ENCODE measurements around the gene IQCM.
"Not testable (repeated sequence)": the region's sequence is repeated elsewhere in the genome, so short reads cannot be mapped to it uniquely, and the experiment has no call there.

The IQCM gene

DNA sequence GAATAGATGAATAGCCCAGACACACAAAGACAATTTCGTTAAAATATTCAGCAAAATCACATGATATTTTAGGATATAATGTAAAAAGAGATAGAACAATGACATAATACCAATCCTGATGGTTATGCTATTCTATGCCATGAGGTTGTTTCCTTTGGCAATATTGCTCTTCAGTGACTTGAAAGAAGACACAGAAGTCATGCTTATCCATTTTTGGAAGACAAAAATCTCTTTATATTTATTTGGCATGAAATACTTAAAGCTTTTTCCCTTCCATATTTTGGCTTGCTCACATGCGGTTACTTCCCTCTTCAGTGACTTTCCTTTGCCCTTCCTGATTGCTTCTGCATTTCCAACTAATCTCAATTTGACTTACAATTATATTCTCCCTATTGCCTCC, 314.8 kb downstream of the IQCM start:
- Histone ChIP-seq H3K36me3 (no peaks in the 10 kb centered on the region), H3K4me1 (no peaks in the 10 kb centered on the region), H3K4me3 (ENCODE audit: low read depth, low read length) (no peak overlapping the region), H3K9me3 (no peaks in the 10 kb centered on the region), H3K27me3 (no peaks in the 10 kb centered on the region)
- DNase-seq = no peak
- TF ChIP-seq, protein P1, sequence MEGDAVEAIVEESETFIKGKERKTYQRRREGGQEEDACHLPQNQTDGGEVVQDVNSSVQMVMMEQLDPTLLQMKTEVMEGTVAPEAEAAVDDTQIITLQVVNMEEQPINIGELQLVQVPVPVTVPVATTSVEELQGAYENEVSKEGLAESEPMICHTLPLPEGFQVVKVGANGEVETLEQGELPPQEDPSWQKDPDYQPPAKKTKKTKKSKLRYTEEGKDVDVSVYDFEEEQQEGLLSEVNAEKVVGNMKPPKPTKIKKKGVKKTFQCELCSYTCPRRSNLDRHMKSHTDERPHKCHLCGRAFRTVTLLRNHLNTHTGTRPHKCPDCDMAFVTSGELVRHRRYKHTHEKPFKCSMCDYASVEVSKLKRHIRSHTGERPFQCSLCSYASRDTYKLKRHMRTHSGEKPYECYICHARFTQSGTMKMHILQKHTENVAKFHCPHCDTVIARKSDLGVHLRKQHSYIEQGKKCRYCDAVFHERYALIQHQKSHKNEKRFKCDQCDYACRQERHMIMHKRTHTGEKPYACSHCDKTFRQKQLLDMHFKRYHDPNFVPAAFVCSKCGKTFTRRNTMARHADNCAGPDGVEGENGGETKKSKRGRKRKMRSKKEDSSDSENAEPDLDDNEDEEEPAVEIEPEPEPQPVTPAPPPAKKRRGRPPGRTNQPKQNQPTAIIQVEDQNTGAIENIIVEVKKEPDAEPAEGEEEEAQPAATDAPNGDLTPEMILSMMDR (IDR thresholded peaks at IDR 0.05; ENCODE audit: low read depth, low read length) = no peak

DNA sequence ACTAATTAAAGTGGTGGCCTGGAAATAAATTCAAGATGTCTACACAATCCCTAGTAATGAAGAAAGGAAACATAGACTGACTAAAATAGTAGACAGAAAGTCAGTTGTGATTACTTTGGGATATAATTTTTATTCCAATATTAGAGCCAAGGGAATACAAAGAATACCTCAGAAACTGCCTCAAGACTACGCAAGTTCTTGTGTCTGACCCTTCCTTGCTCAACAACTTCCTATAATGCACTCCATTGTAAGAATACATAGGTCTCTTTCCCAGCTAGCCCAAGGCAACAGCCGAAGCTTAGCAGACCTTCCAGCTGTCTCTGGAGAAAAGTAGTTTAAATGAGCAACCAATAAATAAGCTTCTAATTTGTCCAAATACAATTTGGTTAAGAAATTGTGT, 315.9 kb downstream of the IQCM start:
- H3K36me3 ChIP-seq = no peaks in the 10 kb centered on the region
- TF ChIP-seq, protein P1 (IDR thresholded peaks at IDR 0.05; ENCODE audit: low read depth, low read length) = no peak
- H3K27me3 ChIP-seq = no peaks in the 10 kb centered on the region
- no peak overlapping the region for H3K4me3 ChIP-seq (ENCODE audit: low read depth, low read length)
- no peak for DNase-seq
- H3K9me3 ChIP-seq = no peaks in the 10 kb centered on the region
- no peaks in the 10 kb centered on the region for H3K4me1 ChIP-seq

DNA sequence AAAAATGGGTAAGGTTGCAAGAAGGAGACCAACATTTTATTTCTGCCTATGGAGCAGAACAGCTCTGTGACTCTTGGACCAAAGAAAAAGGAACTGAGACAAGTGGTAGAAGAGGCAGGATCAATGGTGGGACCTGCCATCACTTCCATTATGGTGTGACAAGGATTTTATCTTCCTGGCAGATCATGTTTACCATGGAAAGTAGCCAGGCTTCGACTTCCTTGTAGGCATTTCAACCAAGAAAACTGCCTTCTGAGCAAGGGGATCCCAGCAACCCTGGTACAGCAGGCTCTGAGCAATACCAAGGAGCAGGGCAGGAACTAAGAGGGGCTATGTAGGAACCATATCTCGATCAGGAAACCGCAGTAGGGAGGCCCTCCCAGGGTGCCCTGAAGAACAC, 317.4 kb downstream of the IQCM start:
- no peak for DNase-seq
- TF ChIP-seq, protein P1 (IDR thresholded peaks at IDR 0.05; ENCODE audit: low read depth, low read length) = no peak

DNA sequence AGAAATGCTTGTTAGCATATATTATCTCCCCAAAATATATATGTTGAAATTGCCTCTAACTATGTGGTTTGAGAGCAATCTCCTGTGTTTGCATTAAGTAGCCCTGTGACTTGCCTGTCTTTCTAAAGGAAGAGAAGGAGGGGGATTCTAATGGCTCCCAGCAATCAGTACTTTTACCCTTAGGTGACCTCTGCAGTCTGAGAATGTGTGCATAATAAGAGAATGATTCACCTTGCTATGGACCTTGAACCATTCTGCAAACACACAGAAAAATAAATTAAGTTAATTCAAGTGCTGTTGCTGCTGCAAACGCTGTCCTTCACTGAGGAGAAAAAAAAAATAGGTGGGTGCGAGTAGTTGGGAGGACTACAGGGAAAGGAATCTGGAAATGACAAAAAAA, 322.2 kb downstream of the IQCM start:
- Histone ChIP-seq H3K4me1 (no peaks in the 10 kb centered on the region), H3K4me3 (ENCODE audit: low read depth, low read length) (no peak overlapping the region), H3K27me3 (no peaks in the 10 kb centered on the region), H3K36me3 (no peaks in the 10 kb centered on the region), H3K9me3 (no peaks in the 10 kb centered on the region)
- DNase-seq = no peak
- TF ChIP-seq, protein P1 (IDR thresholded peaks at IDR 0.05; ENCODE audit: low read depth, low read length) = no peak

More for the DNA sequence above, 317.4 kb downstream of the IQCM start:
- Histone ChIP-seq H3K27me3 (no peaks in the 10 kb centered on the region), H3K4me3 (ENCODE audit: low read depth, low read length) (no peak overlapping the region), H3K36me3 (no peaks in the 10 kb centered on the region), H3K4me1 (no peaks in the 10 kb centered on the region), H3K9me3 (no peaks in the 10 kb centered on the region)

DNA sequence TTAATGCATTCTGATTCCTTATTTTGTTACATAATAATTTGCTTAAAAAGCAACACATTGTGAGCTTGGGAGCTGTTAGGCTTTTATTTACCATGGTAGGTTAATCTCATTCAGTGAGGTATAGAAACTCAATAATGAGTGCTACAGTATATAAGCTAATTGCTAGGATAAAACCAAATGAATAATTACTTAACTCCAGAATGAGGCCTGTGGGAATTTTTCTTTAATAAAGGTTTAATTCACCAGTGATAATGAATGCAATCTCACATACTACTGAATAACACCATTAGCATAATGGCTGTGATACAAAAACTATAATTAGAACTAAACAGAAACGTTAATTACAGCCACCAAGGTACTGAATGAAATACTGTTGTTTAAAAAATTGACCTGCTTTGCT, 326.3 kb downstream of the IQCM start:
- Histone ChIP-seq H3K4me1 (no peaks in the 10 kb centered on the region), H3K9me3 (no peaks in the 10 kb centered on the region), H3K27me3 (no peaks in the 10 kb centered on the region), H3K36me3 (no peaks in the 10 kb centered on the region), H3K4me3 (ENCODE audit: low read depth, low read length) (no peak overlapping the region)
- TF ChIP-seq, protein P1 (IDR thresholded peaks at IDR 0.05; ENCODE audit: low read depth, low read length) = no peak
- no peak for DNase-seq

DNA sequence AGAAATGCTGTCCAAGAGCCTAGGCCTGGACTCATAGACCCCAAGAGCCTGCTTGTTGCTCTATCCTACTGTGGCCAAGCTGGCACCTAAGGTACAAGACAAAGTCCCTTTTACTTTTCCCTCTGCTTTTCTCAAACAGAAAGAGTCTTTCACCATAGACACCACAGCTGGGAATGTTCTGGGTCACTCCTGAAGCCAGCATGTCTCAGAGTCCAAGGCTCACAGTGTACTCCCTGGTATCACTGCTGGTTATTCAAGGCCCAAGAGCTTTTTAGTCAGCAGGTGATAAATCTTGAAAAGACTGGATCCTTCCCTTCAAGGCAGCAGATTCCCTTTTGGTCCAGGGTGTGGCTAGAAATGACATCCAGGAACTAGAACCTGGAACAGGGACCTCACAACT, 328.8 kb downstream of the IQCM start:
- no peak for DNase-seq
- no peaks in the 10 kb centered on the region for H3K9me3 ChIP-seq
- no peak overlapping the region for H3K4me3 ChIP-seq (ENCODE audit: low read depth, low read length)
- no peaks in the 10 kb centered on the region for H3K27me3 ChIP-seq
- TF ChIP-seq, protein P1 (IDR thresholded peaks at IDR 0.05; ENCODE audit: low read depth, low read length) = no peak
- H3K36me3 ChIP-seq = no peaks in the 10 kb centered on the region
- H3K4me1 ChIP-seq = no peaks in the 10 kb centered on the region

DNA sequence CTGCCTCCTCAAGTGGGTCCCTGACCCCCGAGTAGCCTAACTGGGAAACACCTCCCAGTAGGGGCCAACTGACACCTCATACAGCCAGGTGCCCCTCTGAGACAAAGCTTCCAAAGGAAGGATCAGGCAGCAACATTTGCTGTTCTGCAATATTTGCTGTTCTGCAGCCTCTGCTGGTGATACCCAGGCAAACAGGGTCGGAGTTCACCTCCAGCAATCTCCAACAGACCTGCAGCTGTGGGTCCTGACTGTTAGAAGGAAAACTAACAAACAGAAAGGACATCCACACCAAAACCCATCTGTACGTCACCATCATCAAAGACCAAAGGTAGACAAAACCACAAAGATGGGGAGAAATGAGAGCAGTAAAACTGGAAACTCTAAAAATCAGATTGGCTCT, 347.0 kb downstream of the IQCM start:
- H3K36me3 ChIP-seq; H3K4me1 ChIP-seq; DNase-seq; H3K27me3 ChIP-seq; H3K9me3 ChIP-seq; H3K4me3 ChIP-seq (ENCODE audit: low read depth, low read length): not testable (repeated sequence)

All from BE2C (cell line).